ENCODE measurements around the gene SPATS2.

GRCh38 chr12:49325606-49326005, 41.7 kb upstream of the SPATS2 start:
- TF ChIP-seq, protein P1, sequence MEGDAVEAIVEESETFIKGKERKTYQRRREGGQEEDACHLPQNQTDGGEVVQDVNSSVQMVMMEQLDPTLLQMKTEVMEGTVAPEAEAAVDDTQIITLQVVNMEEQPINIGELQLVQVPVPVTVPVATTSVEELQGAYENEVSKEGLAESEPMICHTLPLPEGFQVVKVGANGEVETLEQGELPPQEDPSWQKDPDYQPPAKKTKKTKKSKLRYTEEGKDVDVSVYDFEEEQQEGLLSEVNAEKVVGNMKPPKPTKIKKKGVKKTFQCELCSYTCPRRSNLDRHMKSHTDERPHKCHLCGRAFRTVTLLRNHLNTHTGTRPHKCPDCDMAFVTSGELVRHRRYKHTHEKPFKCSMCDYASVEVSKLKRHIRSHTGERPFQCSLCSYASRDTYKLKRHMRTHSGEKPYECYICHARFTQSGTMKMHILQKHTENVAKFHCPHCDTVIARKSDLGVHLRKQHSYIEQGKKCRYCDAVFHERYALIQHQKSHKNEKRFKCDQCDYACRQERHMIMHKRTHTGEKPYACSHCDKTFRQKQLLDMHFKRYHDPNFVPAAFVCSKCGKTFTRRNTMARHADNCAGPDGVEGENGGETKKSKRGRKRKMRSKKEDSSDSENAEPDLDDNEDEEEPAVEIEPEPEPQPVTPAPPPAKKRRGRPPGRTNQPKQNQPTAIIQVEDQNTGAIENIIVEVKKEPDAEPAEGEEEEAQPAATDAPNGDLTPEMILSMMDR (IDR thresholded peaks at IDR 0.05) = no peak
- TF ChIP-seq ZFX (IDR thresholded peaks at IDR 0.05; ENCODE audit: borderline replicate concordance) = no peak
